GM20431 (cell line): ENCODE measurements around the gene SSB.
"Not testable (repeated sequence)": the region's sequence is repeated elsewhere in the genome, so short reads cannot be mapped to it uniquely, and the experiment has no call there.

Experiments used
- in situ Hi-C: fragments of 300-500 bp; cut with MseI, MboI; formaldehyde crosslinking; loops from one replicate; pipeline ENCODE4 v1.15.0; 2020; ENCODE audit warnings: low sequenced_read_pairs; ENCODE audit not compliant: unreplicated experiment

Gene SSB

DNA sequence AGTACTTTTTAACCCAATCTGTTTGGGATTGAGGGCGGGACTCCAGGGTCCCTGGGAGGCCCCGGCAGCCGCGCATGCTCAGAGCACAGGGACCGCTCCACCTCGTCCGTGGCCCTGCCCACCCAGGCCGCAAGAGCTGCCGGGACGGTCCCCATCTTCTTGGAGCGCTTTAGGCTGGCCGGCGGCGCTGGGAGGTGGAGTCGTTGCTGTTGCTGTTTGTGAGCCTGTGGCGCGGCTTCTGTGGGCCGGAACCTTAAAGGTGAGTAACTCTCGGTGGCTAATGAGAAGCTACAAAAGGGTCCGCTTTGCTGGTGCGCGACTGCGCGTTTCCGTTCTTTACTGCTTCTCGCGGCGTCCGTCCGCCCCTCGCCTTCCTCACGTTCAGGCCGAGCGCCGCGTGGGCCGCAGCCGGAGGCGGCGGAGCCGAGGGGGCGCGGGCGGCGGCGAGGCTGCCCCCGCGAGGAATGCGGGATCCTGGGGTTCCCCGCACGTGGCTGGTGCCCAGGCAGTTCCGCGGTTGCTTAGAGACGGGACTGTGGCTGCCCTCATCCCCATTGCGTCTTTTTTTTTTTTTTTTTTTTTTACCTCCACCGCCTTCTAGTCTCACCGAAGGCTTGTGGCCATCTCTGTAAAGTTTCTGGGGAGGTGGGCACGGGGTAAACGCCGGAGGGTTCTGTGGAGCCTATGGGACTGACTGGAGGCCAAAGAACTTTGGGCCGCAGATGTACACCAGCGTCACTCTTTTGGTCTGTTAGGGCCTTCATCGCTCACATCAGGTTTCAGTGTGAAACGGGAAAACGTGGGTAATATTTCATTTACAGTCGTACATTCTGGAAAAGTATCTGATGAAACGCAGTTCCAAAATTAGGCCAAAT, at the start of gene SSB:
Gene SSB, plus strand, starts transcription at position 154 of the 875 bp plus-strand sequence. CDS start 2,090 bp downstream, outside the sequence.
- in situ Hi-C loops, result no loop called here

DNA sequence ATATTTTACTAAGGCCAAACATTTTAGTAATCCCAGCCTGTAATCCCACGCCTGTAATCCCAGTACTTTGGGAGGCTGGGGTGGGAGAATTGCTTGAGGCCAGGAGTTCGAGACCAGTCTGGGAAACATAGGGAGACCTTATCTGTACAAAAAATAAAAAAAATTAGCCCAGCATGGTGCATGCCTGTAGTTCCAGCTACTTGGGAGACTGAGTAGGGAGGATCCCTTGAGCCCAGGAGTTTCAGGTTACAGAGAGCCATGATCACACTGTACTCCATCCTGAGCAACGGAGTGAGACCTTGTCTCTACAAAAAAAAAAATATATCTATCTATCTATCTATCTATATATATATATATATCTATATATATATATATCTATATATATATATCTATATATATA, 45.9 kb upstream of the SSB start:
- in situ Hi-C loops, result no loop called here

DNA sequence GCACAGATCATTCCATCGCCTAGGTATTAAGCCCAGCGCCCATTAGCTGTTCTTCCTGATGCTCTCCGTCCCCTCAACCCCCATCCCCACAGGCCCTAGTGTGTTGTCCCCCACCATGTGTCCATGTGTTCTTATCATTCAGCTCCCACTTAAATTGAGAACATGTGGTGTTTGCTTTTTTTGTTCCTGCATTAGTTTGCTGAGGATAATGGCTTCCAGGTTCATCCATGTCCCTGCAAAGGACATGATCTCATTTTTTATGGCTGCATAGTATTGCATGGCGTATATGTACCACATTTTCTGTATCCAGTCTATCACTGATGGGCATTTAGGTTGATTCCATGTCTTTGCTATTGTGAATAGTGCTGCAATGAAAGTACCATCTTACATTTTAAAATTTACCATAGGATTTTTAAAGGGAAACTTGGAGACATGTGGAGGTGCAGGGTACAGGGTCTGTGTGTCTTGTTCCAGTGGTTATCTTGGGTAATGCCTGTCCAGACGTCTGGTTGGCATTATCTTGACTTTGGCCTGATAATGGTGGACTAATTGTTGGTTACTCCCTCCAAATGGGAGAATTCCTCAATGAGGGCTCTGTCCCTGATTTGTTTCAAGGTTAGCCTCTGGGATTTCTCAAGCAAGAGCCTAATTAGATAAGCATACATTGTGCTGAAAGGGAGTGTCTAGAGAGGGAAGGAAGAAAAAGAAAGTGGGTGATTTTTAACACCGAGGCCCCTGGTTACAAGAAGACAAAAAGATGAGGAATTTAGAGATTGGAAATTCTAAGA, 43.4 kb upstream of the SSB start:
- in situ Hi-C loops, result no loop called here

DNA sequence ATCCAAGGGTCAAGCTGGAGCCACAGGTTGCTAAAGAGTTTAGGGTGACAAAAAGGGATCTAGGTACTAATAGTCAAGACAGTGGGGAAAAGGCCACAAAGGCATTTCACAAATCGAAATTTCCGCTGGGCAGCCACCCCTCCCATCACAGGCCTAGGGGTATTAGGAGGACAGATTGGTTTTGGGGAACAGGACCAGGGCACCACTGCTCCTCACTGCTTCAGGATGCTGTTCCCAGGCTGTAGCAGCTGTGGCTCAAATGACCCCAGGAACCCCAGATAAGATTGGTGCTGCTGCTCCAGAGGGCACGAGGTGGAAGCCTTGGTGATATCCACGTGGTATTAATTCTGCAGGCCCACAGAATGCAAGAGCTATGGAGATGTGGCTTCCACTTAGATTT, 42.3 kb upstream of the SSB start:
- in situ Hi-C loops, result no loop called here

DNA sequence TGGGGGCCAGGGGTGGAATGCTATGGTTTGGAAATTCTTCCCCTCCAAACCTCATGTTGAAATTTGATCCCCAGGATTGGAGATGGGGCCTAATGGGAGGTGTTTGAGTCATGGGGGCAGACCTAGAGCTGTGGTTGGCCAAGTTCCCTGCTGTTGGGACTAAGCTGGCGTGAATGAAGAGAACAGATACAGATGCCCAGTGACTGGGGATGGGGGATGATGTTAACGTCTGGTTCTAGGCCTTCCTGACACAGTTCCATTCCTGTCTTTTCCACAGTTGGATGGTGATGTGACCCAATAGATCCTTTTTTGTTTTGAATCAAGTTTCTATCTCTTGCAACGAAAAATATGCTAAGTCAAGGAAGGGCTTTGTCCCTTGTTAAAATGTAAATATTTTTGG, 41.3 kb upstream of the SSB start:
- in situ Hi-C loops, result no loop called here

DNA sequence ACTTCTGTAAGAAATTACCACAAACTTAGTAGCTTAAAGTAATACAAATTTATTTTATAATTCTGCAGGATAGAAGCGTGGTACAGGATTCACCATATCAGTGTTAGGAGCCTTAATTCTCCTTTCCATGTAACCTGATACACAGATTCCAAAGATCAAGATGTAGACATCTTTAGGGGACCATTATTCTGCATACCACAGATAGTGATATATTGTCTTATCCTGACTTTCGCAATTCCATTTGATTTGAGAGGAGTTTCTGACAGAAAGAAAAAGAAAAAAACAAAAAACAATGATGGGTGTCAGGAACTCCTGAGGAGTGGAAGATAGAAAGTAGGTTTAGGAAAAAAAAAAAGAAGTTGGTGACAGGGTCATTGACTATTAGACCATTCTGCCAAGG, 40.9 kb upstream of the SSB start:
- in situ Hi-C loops, result no loop called here

DNA sequence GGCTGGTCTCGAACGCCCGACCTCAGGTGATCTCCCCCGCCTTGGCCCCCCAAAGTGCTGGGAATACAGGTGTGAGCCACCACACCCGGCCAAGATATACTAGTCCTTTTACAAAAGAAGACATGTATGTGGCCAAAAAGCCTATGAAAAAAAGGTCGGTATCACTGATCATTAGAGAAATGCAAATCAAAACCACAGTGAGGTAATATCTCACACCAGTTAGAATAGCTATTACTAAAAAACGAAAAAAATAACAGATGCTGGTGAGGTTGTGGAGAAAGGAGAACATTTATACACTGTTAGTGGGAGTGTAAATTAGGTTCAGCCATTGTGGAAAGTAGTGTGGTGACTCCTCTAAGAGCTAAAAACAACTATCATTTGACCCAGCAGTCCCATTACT, 38.7 kb upstream of the SSB start:
- in situ Hi-C loops, result no loop called here

DNA sequence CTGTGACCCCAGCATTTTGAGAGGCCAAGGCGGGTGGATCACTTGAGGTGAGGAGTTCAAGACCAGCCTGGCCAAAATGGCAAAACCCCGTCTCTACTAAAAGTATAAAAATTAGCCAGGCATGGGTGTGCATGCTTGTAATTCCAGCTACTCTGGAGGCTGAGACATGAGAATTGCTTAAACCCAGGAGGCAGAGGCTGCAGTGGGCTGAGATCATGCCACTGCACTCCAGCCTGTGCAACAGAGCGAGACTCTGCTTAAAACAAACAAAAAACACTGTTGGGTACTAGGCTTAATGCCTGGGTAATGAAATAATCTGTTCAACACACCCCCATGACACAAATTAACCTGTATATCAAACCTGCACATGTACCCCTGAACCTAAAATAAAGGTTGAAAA, 37.9 kb upstream of the SSB start:
- in situ Hi-C loops, result not testable (repeated sequence)

DNA sequence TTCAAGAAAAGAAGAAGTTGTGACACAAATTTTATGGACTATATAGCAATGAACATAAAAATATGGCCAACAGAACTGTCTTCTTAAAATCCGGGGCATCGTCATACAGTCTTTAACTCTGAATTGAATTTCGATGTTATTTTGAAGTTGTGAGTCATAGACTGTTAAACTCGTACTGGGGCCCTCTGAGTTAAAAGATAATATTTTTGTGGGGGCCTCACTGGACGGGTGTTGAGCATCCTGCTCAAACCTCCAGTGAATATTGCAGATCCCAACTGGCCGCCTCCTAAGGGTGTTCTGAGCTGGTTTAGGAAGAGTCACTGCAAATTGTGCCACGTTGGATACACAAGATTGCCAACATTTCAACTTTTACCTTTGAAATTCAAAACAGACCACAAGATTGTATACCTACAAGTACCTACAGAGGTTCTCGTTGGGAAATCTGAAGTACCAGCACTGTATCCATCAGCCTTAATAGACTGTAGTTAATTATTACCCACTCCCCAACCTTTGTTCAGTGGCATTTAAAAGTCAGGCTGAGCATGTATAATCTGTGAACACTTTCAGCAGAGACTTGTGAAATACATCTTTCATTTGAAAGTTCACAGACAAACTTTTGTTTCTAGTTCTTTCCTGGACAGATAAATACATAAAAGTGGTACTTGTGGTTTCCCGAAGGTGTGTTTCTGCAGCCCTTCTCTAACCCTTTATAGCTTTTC, 37.3 kb upstream of the SSB start:
- in situ Hi-C loops, result no loop called here

DNA sequence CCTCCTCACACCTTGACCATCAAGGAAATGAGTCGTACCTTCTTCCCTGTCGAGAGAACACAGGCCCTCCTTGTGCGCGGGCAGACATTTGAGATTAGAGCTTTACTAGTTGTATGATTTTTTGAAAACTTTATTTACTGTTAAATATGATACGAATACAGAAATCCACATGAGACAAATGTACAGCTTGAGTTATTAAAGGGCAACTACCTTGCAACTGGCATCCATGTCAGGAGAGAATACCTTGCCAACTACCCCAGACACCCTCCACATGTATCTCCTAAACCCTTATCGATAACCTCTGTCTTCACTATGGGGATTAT, 36.7 kb upstream of the SSB start:
- in situ Hi-C loops, result no loop called here

DNA sequence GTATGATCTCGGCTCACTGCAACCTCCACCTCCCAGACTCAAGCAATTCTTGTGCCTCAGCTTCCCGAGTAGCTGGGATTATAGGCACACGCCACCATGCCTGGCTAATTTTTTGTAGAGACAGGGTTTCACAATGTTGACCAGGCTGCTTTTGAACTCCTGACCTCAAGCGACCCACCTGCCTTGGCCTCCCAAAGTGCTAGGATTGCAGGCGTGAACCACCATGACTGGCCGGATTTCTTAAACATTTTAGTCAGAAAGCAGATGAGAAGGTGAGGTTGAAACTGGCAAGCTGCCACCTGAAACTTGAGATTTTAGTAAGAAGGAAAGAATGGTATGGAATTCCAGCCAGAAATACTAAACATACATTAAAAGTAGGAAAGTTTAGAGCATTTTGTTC, 33.1 kb upstream of the SSB start:
- in situ Hi-C loops, result no loop called here

DNA sequence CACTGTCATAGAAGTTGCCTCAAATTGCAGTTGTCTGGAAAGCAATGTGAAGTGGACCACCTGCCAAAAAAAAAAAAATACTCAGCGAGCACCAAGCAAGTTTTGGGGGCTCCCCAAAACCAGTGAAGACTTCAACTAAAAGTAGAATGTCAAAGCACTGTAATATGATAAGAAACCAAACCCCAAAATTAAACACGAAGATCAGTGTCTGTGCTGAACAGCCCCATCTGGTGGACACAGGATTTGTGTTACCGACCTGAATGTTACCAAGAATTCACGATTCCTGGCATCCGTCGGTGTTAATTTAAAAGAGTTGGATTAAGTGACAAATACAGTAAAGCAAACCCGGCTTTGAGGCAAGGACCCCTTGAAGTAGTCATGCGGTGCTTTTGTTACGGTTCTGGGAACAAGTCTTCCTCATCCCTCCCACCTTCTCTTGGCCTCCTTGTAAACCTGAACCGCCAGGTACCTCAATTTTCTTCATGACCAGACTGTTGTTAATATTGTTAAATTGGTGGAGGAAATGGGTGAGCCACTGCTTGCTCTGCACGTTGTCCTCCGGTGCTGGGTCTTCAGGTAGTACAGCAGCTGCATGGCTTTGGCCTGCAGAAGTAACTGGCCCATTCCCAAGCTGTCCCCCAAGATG, 31.3 kb upstream of the SSB start:
- in situ Hi-C loops, result no loop called here

DNA sequence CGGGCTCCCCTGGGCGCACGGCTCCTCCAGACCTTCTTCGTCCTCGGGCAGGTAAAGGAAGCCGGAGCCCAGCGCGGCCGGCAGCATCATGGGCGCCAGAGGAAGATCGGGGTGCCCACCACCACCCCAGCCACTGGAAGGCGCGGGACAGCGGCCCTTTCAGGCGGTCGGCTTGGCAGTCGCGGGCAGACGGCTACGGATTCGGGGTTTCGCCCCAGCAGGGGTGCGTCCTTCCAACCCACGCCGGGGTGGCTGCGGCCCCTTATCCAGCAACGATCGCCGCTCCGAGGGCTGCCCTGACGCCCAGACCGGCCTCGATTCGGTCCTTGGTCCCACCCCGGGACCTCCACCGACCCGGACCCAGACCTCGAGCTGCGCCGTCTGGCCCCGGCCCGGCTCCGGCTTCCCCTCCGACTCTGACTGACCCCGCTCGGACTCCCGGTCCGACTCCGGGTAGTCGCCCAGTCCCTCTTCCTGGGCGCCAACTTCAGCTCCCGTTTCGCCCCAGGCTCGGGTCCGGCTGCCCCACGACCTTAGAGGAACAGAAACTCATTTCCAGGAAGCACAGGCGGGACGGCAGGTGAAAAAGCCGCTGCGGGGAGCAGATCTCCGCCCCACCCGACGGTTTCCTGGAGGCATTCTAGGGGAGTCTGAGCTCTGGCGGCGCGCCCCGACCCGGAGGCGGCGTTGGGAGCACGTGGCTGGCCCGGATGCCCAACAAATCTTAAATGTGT, 30.2 kb upstream of the SSB start:
- in situ Hi-C loops, result no loop called here

DNA sequence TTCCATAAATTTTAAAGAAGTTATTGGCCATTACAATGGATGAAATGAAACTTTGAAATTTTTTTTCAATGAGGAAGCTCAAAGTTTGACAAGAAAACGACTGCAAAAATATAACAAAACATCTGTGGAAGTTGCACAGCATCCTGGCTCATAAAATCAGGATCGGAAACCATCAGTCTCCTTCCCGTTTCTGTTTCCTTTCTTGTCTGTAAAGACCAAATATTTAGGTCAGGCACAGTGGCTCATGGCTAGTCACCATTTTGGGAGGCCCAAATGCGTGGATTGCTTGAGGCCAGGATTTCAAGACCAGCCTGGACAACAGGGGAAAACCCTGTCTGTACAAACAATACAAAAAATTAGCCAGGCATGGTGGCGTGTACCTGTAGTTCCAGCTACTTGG, 27.6 kb upstream of the SSB start:
- in situ Hi-C loops, result no loop called here

DNA sequence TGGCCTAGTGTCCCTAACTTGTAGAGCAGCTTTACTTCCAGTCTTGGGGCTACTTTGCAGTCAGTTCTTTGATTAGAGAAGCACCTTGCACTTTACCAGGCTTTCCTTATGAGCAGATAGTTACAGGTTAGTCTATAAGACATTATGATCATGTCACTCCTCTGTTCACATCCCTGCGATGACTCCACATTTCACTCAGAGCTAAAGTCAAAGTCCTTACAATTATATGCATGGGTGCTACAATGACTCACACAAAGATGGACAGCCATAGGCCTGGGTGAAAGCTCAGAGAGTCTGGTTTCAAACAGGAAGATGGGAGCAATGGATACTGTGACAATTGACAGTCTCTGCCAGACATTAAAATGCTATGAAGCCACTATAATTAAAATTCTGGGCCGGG, 27.1 kb upstream of the SSB start:
- in situ Hi-C loops, result no loop called here

DNA sequence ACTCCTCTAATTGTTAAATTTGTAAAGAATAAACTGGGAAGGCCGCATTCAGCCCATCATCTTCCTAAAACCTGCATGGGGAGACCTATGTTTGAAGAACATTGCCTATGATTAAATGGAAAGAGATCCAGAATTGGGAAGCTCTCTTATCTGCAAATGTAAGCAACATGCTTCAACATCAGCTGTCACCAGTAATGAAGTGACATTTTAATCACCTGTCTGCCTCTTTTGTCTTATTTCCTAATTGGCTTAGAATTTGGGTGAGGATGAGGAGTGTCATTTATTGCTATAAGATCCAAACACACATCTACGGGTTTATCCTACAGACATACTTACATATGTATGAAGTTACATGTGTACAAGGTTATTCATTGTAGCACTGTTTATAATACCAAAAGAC, 26.0 kb upstream of the SSB start:
- in situ Hi-C loops, result no loop called here

DNA sequence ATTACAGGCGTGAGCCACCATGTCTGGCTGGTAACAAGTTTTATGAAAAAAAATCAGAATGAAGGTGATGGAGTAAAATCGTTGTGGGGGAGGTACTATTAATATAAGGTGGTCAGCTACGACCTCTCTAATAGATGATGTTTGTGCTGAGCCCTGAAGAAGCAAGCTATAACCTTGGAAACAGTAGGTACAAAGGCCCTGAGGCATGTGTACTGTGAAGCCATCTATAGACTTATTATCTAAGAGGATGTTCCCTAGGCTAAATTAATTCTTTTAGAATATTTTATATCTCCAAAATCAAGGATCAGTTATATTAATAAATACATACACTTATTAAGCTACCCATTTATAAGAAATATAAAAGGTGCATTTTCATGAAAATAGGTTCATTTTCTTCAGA, 23.3 kb upstream of the SSB start:
- in situ Hi-C loops, result no loop called here

DNA sequence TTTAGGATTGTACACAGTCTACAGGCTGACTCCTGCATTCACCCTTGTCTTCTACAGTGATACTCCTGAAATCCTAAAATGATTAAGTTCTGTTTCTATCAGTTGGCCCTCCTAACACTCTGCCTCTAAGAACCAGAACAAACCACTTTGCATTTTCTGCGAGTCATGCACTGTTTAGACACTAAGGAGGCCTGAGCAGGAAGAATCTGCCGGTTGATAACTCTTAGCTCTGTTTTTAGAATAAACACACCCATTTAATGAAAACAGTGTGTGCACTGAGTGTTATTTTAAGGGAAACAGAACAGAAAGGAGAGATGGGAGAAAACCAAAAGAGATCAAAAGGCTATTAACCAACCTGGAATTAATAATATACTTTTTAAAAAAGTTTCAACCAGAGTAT, 22.9 kb upstream of the SSB start:
- in situ Hi-C loops, result no loop called here

DNA sequence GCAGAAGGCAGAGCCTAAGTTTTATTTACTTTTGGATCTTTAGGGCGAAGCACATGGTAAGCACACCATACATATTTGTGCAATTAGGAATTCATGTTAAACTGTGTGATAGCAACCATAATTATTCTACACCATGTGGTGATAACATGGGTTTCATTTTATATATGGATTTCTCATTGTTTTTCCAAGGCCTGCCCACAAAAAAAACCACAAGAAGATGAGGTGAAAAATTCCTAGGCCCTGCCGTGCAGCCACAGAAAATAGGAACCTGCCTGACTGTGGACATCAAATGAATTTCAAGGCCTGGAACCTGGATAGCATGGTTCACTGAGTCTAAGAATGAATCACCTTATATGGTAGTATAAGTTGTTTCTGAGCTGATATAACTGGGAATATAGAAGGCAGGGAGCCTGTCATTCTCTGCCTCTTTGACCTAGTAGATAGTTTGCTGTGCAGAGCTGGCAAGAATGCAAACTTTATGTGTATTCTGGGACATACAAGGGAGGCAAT, 22.4 kb upstream of the SSB start:
- in situ Hi-C loops, result no loop called here

DNA sequence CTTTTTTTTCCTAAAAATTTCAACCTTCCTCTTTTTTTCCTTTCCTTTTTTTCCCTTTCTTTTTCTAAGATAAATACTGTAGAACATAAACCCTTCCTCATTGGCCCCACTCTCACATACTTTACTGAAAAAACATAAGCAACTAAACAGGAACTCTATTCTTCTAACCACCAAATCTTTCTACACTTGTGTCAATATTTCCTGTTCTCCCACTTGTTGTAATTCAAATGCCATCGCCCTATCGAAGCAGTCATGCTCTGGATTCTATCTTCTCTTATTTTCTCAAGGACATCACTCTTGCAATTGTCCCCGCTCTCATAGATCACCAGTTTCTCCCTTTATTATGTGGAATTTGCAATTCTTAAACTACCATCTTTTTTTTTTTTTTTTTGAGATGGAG, 20.2 kb upstream of the SSB start:
- in situ Hi-C loops, result no loop called here
